ENCODE data around the gene USP32. TPM values are rescaled to one million over a fixed set of nuclear protein-coding genes. Genes with fewer than 3 reads are reported as not detected.

The USP32 gene
- total and polyA plus RNA-seq, 3 experiments from 2014 or later: 8.6 to 24.8 (median 23.1) TPM

GRCh38 chr17:60135951-60136666, 255.8 kb downstream of the USP32 start:
- peak overlapping the region in 2 of 8 donors; percentile 25 to 75 for H3K27ac Mint-ChIP-seq
- no peak for DNase-seq
- H3K4me1 ChIP-seq (ENCODE audit: insufficient read depth, low read length): peaks cover 8% of the 10 kb centered on the region
- peaks cover 29% of the 10 kb centered on the region for H3K27me3 ChIP-seq (ENCODE audit: insufficient read depth, low read length, poor library complexity, severe bottlenecking)
- peak overlapping the region; percentile 88 to 96 (median 93) for H3K4me3 Mint-ChIP-seq
- POLR2A ChIA-PET: no interaction called here
- CTCF ChIA-PET: interaction anchor here (1.7 kb wide), 1 partner anchor 290 kb away, joined by 4 read pairs; no protein-coding TSS in a partner anchor
- H3K4me1 Mint-ChIP-seq: peaks cover 29 to 43% (median 34%) of the 10 kb centered on the region in 3 donors
- no peaks in the 10 kb centered on the region for H3K9me3 ChIP-seq (ENCODE audit: low read length)
- H3K36me3 Mint-ChIP-seq: peaks cover 5 to 18% (median 9%) of the 10 kb centered on the region in 3 donors
- peaks cover 30 to 42% of the 10 kb centered on the region in 2 donors for H3K27me3 Mint-ChIP-seq
- no peak overlapping the region for H3K27ac ChIP-seq (ENCODE audit: low read depth, low read length)
- H3K4me3 ChIP-seq (ENCODE audit: low read length): peak overlapping the region; percentile 74
- no peaks in the 10 kb centered on the region for H3K36me3 ChIP-seq (ENCODE audit: insufficient read depth, low read length)
- H3K9me3 Mint-ChIP-seq: peaks cover 0 to 2% (median 0%) of the 10 kb centered on the region in 5 donors

- H3K4me3 ChIP-seq (ENCODE audit: low read length): peak overlapping the region; percentile 74
- peaks cover 0 to 2% (median 0%) of the 10 kb centered on the region in 5 donors for H3K9me3 Mint-ChIP-seq
- H3K36me3 Mint-ChIP-seq: peaks cover 9 to 18% (median 9%) of the 10 kb centered on the region in 3 donors
- H3K9me3 ChIP-seq (ENCODE audit: low read length): no peaks in the 10 kb centered on the region
- H3K4me3 Mint-ChIP-seq: peak overlapping the region; percentile 88 to 96 (median 93)
- peaks cover 28 to 39% (median 34%) of the 10 kb centered on the region in 3 donors for H3K4me1 Mint-ChIP-seq
- CTCF ChIA-PET: no interaction called here
- peaks cover 23 to 34% of the 10 kb centered on the region in 2 donors for H3K27me3 Mint-ChIP-seq
- peak overlapping the region in 5 of 8 donors; percentile 7 to 88 (median 75) for H3K27ac Mint-ChIP-seq
- H3K27me3 ChIP-seq (ENCODE audit: insufficient read depth, low read length, poor library complexity, severe bottlenecking): peaks cover 21% of the 10 kb centered on the region
- H3K36me3 ChIP-seq (ENCODE audit: insufficient read depth, low read length): no peaks in the 10 kb centered on the region
- H3K27ac ChIP-seq (ENCODE audit: low read depth, low read length): peak overlapping the region; percentile 35
- POLR2A ChIA-PET: interaction anchor here (0.6 kb wide), 2 partner anchors 403 to 807 kb away, joined by 3 read pairs; no protein-coding TSS in a partner anchor
- peak; percentile 55 to 80 (median 65) for DNase-seq
- peaks cover 8% of the 10 kb centered on the region for H3K4me1 ChIP-seq (ENCODE audit: insufficient read depth, low read length)
Measured at GRCh38 chr17:60135151-60135950, 256.6 kb downstream of the USP32 start.

GRCh38 chr17:60134396-60135150, 257.4 kb downstream of the USP32 start:
- Histone ChIP-seq H3K4me3 (ENCODE audit: low read length) (peak overlapping the region; percentile 74), H3K9me3 (ENCODE audit: low read length) (no peaks in the 10 kb centered on the region), H3K36me3 (ENCODE audit: insufficient read depth, low read length) (no peaks in the 10 kb centered on the region), H3K4me1 (ENCODE audit: insufficient read depth, low read length) (peaks cover 8% of the 10 kb centered on the region), H3K27me3 (ENCODE audit: insufficient read depth, low read length, poor library complexity, severe bottlenecking) (peaks cover 14% of the 10 kb centered on the region), H3K27ac (ENCODE audit: low read depth, low read length) (peak overlapping the region; percentile 35)
- H3K27ac Mint-ChIP-seq: peak overlapping the region in 7 of 8 donors; percentile 7 to 88 (median 65)
- H3K4me1 Mint-ChIP-seq: peaks cover 25 to 35% (median 34%) of the 10 kb centered on the region in 3 donors
- ChIA-PET POLR2A (interaction anchor here (0.6 kb wide), 2 partner anchors 404 to 806 kb away, joined by 3 read pairs; no protein-coding TSS in a partner anchor), CTCF (no interaction called here)
- H3K4me3 Mint-ChIP-seq: peak overlapping the region; percentile 88 to 96 (median 93)
- peaks cover 0 to 2% (median 0%) of the 10 kb centered on the region in 5 donors for H3K9me3 Mint-ChIP-seq
- peaks cover 16 to 26% of the 10 kb centered on the region in 2 donors for H3K27me3 Mint-ChIP-seq
- DNase-seq: peak in 2 of 5 donors; percentile 22 to 48
- peaks cover 9 to 18% (median 9%) of the 10 kb centered on the region in 3 donors for H3K36me3 Mint-ChIP-seq

- ChIA-PET CTCF (no interaction called here), POLR2A (no interaction called here)
- peaks cover 4 to 18% (median 9%) of the 10 kb centered on the region in 3 donors for H3K36me3 Mint-ChIP-seq
- H3K9me3 Mint-ChIP-seq: no peaks in the 10 kb centered on the region
- H3K9me3 ChIP-seq (ENCODE audit: low read length): no peaks in the 10 kb centered on the region
- H3K4me1 Mint-ChIP-seq: peaks cover 18 to 27% (median 25%) of the 10 kb centered on the region in 3 donors
- H3K27ac Mint-ChIP-seq: no peak overlapping the region
- H3K27ac ChIP-seq (ENCODE audit: low read depth, low read length): no peak overlapping the region
- H3K4me1 ChIP-seq (ENCODE audit: insufficient read depth, low read length): peaks cover 8% of the 10 kb centered on the region
- no peak overlapping the region for H3K4me3 ChIP-seq (ENCODE audit: low read length)
- no peaks in the 10 kb centered on the region for H3K36me3 ChIP-seq (ENCODE audit: insufficient read depth, low read length)
- no peaks in the 10 kb centered on the region for H3K27me3 ChIP-seq (ENCODE audit: insufficient read depth, low read length, poor library complexity, severe bottlenecking)
- no peak overlapping the region for H3K4me3 Mint-ChIP-seq
- H3K27me3 Mint-ChIP-seq: peaks cover 7 to 10% of the 10 kb centered on the region in 2 donors
- DNase-seq: no peak
Measured at GRCh38 chr17:60130466-60130865, 261.5 kb downstream of the USP32 start.

GRCh38 chr17:60129164-60129563, 262.8 kb downstream of the USP32 start:
- Mint-ChIP-seq H3K27me3 (peaks cover 3 to 8% of the 10 kb centered on the region in 2 donors), H3K4me1 (peaks cover 6 to 15% (median 12%) of the 10 kb centered on the region in 3 donors), H3K9me3 (no peaks in the 10 kb centered on the region), H3K27ac (no peak overlapping the region), H3K36me3 (peaks cover 4 to 10% (median 9%) of the 10 kb centered on the region in 3 donors), H3K4me3 (no peak overlapping the region)
- ChIA-PET POLR2A (no interaction called here), CTCF (interaction anchor here (2.6 kb wide), 1 partner anchor 11 kb away, joined by 8 read pairs; no protein-coding TSS in a partner anchor)
- no peak overlapping the region for H3K4me3 ChIP-seq (ENCODE audit: low read length)
- no peaks in the 10 kb centered on the region for H3K9me3 ChIP-seq (ENCODE audit: low read length)
- no peak for DNase-seq
- peaks cover 4% of the 10 kb centered on the region for H3K4me1 ChIP-seq (ENCODE audit: insufficient read depth, low read length)
- H3K27me3 ChIP-seq (ENCODE audit: insufficient read depth, low read length, poor library complexity, severe bottlenecking): no peaks in the 10 kb centered on the region
- no peaks in the 10 kb centered on the region for H3K36me3 ChIP-seq (ENCODE audit: insufficient read depth, low read length)
- H3K27ac ChIP-seq (ENCODE audit: low read depth, low read length): no peak overlapping the region

Other genes starting within 250 kb of the USP32 start
- gene CA4, start 242.2 kb downstream of the USP32 start, total RNA-seq: not detected
- gene CA4, start 242.2 kb downstream of the USP32 start, polyA plus RNA-seq: not detected
- gene CHCT1, start 30.4 kb upstream of the USP32 start, total RNA-seq: under 1 TPM in 1 of 2 experiments, not detected in 1; 0.24 TPM
- not detected for gene CHCT1, start 30.4 kb upstream of the USP32 start, polyA plus RNA-seq
- 10 to 100 TPM; 27.7 to 29.5 TPM for gene APPBP2, start 134.1 kb upstream of the USP32 start, total RNA-seq
- 21.0 TPM for gene APPBP2, start 134.1 kb upstream of the USP32 start, polyA plus RNA-seq
- gene PPM1D, start 208.1 kb upstream of the USP32 start, total RNA-seq: 10 to 100 TPM; 17.8 to 19.0 TPM
- gene PPM1D, start 208.1 kb upstream of the USP32 start, polyA plus RNA-seq: 13.1 TPM

All from CD8-positive, alpha-beta memory T cell (primary cell).